ENCODE results near the gene RASSF1. TPM values are rescaled to one million over a fixed set of nuclear protein-coding genes. Genes with fewer than 3 reads are reported as not detected.

RASSF1 gene
- total RNA-seq, 1 experiment from 2014 or later = 29.6 TPM

DNA sequence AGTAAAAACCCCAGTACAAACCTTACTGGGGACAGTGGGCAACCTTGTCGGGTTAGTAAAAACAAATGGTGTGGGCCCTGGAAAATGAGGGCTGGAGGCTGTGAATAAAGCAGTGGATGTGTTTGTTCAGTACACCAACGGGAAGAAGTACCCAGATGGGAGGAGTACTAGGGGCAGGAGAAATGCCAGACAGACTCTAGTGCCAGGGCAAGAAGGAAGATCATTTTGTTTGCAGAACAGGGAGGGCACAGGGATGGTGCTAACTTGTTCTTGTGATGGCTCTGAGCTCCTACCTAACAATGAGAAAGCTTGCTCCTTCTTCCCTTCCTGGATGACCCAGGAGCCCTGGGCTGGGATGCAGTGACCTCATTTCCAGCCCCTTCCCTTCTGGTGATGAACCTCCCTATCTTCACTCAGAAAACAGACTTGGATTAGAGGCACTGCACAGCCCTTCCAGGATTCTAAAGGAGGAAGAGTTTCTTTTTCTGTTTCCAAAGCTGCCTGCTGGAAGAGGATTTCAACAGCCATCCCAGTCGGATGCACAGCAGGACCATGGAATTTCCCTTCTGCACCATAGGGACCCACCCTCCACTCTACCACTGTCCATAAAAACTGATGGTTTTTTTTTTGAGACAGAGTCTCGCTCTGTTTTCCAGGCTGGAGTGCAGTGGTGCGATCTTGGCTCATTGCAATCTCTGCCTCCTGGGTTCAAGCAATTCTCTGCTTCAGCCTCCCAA, 6.1 kb downstream of the RASSF1 start (continued):
- TF ChIP-seq TCF7L2 (IDR thresholded peaks at IDR 0.05; ENCODE audit: borderline replicate concordance, extremely low read depth, insufficient read depth, insufficient read length) = no peak
- no peak for TF ChIP-seq YY1 (IDR thresholded peaks at IDR 0.05; ENCODE audit: extremely low read depth, insufficient replicate concordance, low read depth, low read length)
- TF ChIP-seq RAD21 (IDR thresholded peaks at IDR 0.05; ENCODE audit: low read depth) = no peak

- peaks cover 20 to 38% of the 10 kb centered on the region in 2 experiments for H3K4me1 ChIP-seq (ENCODE audit: control insufficient read depth in 1 of 2, insufficient read depth in 2 of 2, low read length in 2 of 2)
- no peak overlapping the region for H3K4me3 ChIP-seq (replicated peaks in 1 of 2; ENCODE audit: low read depth in 1 of 2, low read length in 2 of 2)
- no peak overlapping the region for H3K4me2 ChIP-seq (ENCODE audit: low read length)
- no peak overlapping the region; the same call in 1 of the 2 replicates for H3K27ac ChIP-seq (ENCODE audit: low read depth, low read length)
- no peaks in the 10 kb centered on the region; the same call in 1 of the 2 replicates for H4K20me1 ChIP-seq (ENCODE audit: insufficient read depth)
- RAD21 ChIA-PET (ENCODE audit: low non-redundant PET in 1 of 2, low total read pairs in 2 of 2, uncharacterized antibody in 2 of 2, unreplicated experiment in 2 of 2) = no interaction called here
- DNase-seq (ENCODE audit: low read depth, low spot score) = no peak
- no peaks in the 10 kb centered on the region for H3K9me2 ChIP-seq (ENCODE audit: insufficient read depth)
- POLR2A ChIA-PET = no interaction called here
- H3K36me3 ChIP-seq (ENCODE audit: control insufficient read depth in 1 of 2, insufficient read depth in 2 of 2, low read length in 2 of 2) = peaks cover 30 to 41% of the 10 kb centered on the region in 2 experiments; a peak in 3 of 4 replicates
- CTCF ChIA-PET = no interaction called here
- no peak overlapping the region for H2AFZ ChIP-seq (ENCODE audit: low read depth, low read length, poor library complexity, severe bottlenecking)
- no peak for TF ChIP-seq EZH2phosphoT487 (IDR thresholded peaks at IDR 0.05; ENCODE audit: borderline replicate concordance)
- no peak for TF ChIP-seq POLR2AphosphoS5 (IDR thresholded peaks at IDR 0.05; ENCODE audit: low read depth, low read length)
- TF ChIP-seq JUND (IDR thresholded peaks at IDR 0.05) = no peak
- TF ChIP-seq ZBTB33 (IDR thresholded peaks at IDR 0.05; ENCODE audit: extremely low read depth, insufficient replicate concordance, low read length) = no peak
- no peak for TF ChIP-seq ELF1 (IDR thresholded peaks at IDR 0.05; ENCODE audit: borderline replicate concordance, low read depth)
- TF ChIP-seq SP1 (IDR thresholded peaks at IDR 0.05; ENCODE audit: low read depth) = no peak
- TF ChIP-seq POLR2A (IDR thresholded peaks at IDR 0.05; ENCODE audit: borderline replicate concordance, extremely low read depth, insufficient read depth, insufficient read length) = no peak
- TF ChIP-seq, protein P1, sequence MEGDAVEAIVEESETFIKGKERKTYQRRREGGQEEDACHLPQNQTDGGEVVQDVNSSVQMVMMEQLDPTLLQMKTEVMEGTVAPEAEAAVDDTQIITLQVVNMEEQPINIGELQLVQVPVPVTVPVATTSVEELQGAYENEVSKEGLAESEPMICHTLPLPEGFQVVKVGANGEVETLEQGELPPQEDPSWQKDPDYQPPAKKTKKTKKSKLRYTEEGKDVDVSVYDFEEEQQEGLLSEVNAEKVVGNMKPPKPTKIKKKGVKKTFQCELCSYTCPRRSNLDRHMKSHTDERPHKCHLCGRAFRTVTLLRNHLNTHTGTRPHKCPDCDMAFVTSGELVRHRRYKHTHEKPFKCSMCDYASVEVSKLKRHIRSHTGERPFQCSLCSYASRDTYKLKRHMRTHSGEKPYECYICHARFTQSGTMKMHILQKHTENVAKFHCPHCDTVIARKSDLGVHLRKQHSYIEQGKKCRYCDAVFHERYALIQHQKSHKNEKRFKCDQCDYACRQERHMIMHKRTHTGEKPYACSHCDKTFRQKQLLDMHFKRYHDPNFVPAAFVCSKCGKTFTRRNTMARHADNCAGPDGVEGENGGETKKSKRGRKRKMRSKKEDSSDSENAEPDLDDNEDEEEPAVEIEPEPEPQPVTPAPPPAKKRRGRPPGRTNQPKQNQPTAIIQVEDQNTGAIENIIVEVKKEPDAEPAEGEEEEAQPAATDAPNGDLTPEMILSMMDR (IDR thresholded peaks at IDR 0.05 in 2 of 3, conservative IDR thresholded peaks at IDR 0.05 in 1 of 3; ENCODE audit: borderline replicate concordance in 1 of 3, insufficient read depth in 1 of 3, low read depth in 2 of 3, low read length in 2 of 3) = no peak
- no peak for TF ChIP-seq EZH2 (IDR thresholded peaks at IDR 0.05)
- TF ChIP-seq, protein P2, sequence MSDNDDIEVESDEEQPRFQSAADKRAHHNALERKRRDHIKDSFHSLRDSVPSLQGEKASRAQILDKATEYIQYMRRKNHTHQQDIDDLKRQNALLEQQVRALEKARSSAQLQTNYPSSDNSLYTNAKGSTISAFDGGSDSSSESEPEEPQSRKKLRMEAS (IDR thresholded peaks at IDR 0.05) = no peak
- TF ChIP-seq CBX3 (IDR thresholded peaks at IDR 0.05; ENCODE audit: low read depth) = no peak
- TF ChIP-seq CEBPB (IDR thresholded peaks at IDR 0.05; ENCODE audit: low read depth) = no peak
- no peak for TF ChIP-seq RAD21 (IDR thresholded peaks at IDR 0.05; ENCODE audit: low read depth)
- no peak for TF ChIP-seq SIN3A (IDR thresholded peaks at IDR 0.05; ENCODE audit: low read depth)
- BruUV-seq (replicated peaks) = no TSS peak
- intact Hi-C loops (cut with micrococcal nuclease) = no loop called here
- H3K79me2 ChIP-seq (ENCODE audit: insufficient read depth, low read length) = peaks cover 72% of the 10 kb centered on the region
- ATAC-seq = no peak
- H3K9ac ChIP-seq (ENCODE audit: low read length) = peak overlapping the region; percentile 5; the same call in 1 of the 2 replicates
- no peaks in the 10 kb centered on the region for H3K9me3 ChIP-seq (ENCODE audit: control insufficient read depth in 1 of 2, insufficient read depth in 1 of 2, low read depth in 1 of 2, low read length in 2 of 2)
- H3K27me3 ChIP-seq (ENCODE audit: insufficient read depth, low read length) = no peaks in the 10 kb centered on the region
These were observed 6.8 kb downstream of the RASSF1 start for GRCh38 chr3:50333744-50334328.
